Peyer's patch (tissue), 4 donors: Measurements from ENCODE around the gene SDS.

Source experiments
- POLR2A ChIP-seq, 2 donors: fragments of 450-650 bp; IDR thresholded peaks; one replicate each; pipeline ENCODE4 v1.5.1; 2017; ENCODE audit warnings: antibody characterized with exemption in 2 of 2, mild to moderate bottlenecking in 2 of 2, moderate library complexity in 2 of 2
- TF ChIP-seq, protein P1 (sequence below), 6 experiments: fragments of 450-650 bp in 4 of 6; fragments of 200-600 bp in 2 of 6; sonication (generic) in 1 of 6; IDR thresholded peaks; one replicate each; pipeline ENCODE4 v1.5.1; 2017 to 2019; ENCODE audit warnings: antibody characterized with exemption in 6 of 6, mild to moderate bottlenecking in 3 of 6, moderate library complexity in 1 of 6

DNA sequence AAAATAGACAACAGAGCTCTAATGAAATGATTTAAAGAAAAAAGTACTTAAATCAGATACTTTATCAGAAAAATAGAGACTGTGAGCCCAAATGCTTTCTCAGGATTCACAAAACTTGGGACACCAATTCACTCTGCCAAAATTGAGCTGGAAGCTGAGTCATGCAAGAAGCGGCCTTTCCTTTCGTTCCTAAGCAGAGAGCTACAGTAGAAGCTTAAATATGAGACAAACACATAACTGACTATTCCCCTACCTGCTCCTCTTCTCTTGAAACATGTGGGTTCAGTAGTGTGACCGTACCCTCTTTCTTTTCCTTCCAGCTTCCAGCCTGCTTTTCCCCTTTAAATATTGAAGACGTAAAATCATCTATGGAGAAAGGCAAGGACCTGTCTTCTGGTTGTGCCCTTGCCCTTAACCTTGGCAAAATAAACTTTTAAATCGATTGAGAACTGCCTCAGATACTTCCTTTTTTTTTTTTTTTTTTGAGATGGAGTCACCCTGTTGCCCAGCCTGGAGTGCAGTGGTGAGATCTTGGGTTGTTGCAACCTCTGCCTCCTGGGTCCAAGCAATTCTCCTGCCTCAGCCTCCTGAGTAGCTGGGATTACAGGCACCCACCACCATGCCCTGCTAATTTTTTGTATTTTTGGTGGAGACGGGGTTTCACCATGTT, 4.4 kb upstream of the SDS start:
- TF ChIP-seq, protein P1, sequence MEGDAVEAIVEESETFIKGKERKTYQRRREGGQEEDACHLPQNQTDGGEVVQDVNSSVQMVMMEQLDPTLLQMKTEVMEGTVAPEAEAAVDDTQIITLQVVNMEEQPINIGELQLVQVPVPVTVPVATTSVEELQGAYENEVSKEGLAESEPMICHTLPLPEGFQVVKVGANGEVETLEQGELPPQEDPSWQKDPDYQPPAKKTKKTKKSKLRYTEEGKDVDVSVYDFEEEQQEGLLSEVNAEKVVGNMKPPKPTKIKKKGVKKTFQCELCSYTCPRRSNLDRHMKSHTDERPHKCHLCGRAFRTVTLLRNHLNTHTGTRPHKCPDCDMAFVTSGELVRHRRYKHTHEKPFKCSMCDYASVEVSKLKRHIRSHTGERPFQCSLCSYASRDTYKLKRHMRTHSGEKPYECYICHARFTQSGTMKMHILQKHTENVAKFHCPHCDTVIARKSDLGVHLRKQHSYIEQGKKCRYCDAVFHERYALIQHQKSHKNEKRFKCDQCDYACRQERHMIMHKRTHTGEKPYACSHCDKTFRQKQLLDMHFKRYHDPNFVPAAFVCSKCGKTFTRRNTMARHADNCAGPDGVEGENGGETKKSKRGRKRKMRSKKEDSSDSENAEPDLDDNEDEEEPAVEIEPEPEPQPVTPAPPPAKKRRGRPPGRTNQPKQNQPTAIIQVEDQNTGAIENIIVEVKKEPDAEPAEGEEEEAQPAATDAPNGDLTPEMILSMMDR (IDR thresholded peaks at IDR 0.05): no peak
- TF ChIP-seq POLR2A (IDR thresholded peaks at IDR 0.05): no peak
